K562 (cell line): ENCODE results near the gene FGF1. TPM values are rescaled to one million over a fixed set of nuclear protein-coding genes. Genes with fewer than 3 reads are reported as not detected.
A peak's percentile ranks its signal among the peaks of the same experiment; 100 is the strongest.

Experiments
- ATAC-seq: fragments of 200-7000 bp; cut with Tn5 transposase; 3 replicates; pipeline ENCODE4 v1.9.1; 2020; ENCODE audit warnings: moderate library complexity
- BruUV-seq: library from RNA; stranded (reverse); fragments of 400-500 nt; replicated peaks from 2 replicates; lab custom pipeline; 2021; lab: Mats Ljungman, UMichigan
- CTCF ChIA-PET: fragments of 300-600 bp; formaldehyde crosslinking; extraction: SDS; loops from one replicate; lab custom pipeline; 2021; ENCODE audit warnings: low intra/inter-chr PET ratio; lab: Yijun Ruan, JAX
- POLR2A ChIA-PET: fragments of 300-600, 350-650 bp; sonication (Branson Sonifier 250); formaldehyde crosslinking; extraction: SDS; loops from one replicate; lab custom pipeline; 2021; ENCODE audit warnings: antibody characterized with exemption, inconsistent platforms; lab: Yijun Ruan, JAX
- DNase-seq, 4 experiments: peaks; one replicate each; pipeline versions ENCODE4 v3.0.0 to v3.0.0-alpha.2; 2011 to 2018; ENCODE audit warnings: low spot score in 3 of 4, mixed read lengths in 3 of 4; ENCODE audit errors: extremely low read depth in 1 of 4
- FAIRE-seq: peaks from 2 replicates; lab custom pipeline; 2011; peaks lifted over from hg19 to GRCh38; lab: Jason Lieb, UNC
- H2AFZ ChIP-seq: 2 replicates; pipeline ENCODE4 v1.6.0; 2011; ENCODE audit warnings: low read depth, low read length, control low read depth, inconsistent platforms
- H3K27ac ChIP-seq: fragments of 200-600 bp; 3 replicates; pipeline ENCODE4 v1.8.0; 2011; ENCODE audit warnings: low read depth, mild to moderate bottlenecking, control low read depth, inconsistent platforms, low read length, moderate library complexity, mixed read lengths; ENCODE audit errors: extremely low read depth
- H3K27me3 ChIP-seq, 2 experiments: fragments of 300-600 bp in 1 of 2; 2 replicates in 1 of 2; 3 replicates in 1 of 2; pipeline versions ENCODE4 v1.6.0 to v1.8.0; 2011; ENCODE audit warnings: inconsistent platforms in 2 of 2, low read length in 2 of 2, mild to moderate bottlenecking in 1 of 2, mixed read lengths in 1 of 2, moderate library complexity in 1 of 2; ENCODE audit not compliant: control insufficient read depth in 2 of 2, insufficient read depth in 2 of 2
- H3K36me3 ChIP-seq: fragments of 300-600 bp; 3 replicates; pipeline ENCODE4 v1.8.0; 2011; ENCODE audit warnings: mild to moderate bottlenecking, low read length, inconsistent platforms; ENCODE audit not compliant: control insufficient read depth, insufficient read depth
- H3K4me1 ChIP-seq, 2 experiments: fragments of 200-600 bp in 1 of 2; replicated peaks in 1 of 2; 2 replicates in 1 of 2; 3 replicates in 1 of 2; pipeline versions ENCODE4 v1.5.1 to v1.8.0; 2011; ENCODE audit warnings: inconsistent platforms in 2 of 2, low read length in 2 of 2, mild to moderate bottlenecking in 1 of 2, mixed read lengths in 1 of 2, moderate library complexity in 1 of 2; ENCODE audit not compliant: control insufficient read depth in 2 of 2, insufficient read depth in 2 of 2
- H3K4me2 ChIP-seq: 2 replicates; pipeline ENCODE4 v1.6.1; 2011; ENCODE audit warnings: low read length, control low read depth, inconsistent platforms, mixed read lengths; ENCODE audit not compliant: insufficient read depth
- H3K4me3 ChIP-seq: fragments of 200-600 bp; sonication (generic), shearing (Covaris generic); 2 replicates; pipeline ENCODE4 v1.5.1; 2016; ENCODE audit warnings: control low read depth, inconsistent platforms
- H3K79me2 ChIP-seq: fragments of 200-600 bp; 3 replicates; pipeline ENCODE4 v1.8.0; 2011; ENCODE audit warnings: low read length, inconsistent platforms; ENCODE audit not compliant: control insufficient read depth, insufficient read depth
- H3K9ac ChIP-seq, 2 experiments: 2 replicates each; pipeline versions ENCODE4 v1.6.0 to v1.6.1; 2011; ENCODE audit warnings: low read depth in 2 of 2, low read length in 2 of 2, control low read depth in 1 of 2, inconsistent platforms in 1 of 2, mild to moderate bottlenecking in 1 of 2, mixed read lengths in 1 of 2; ENCODE audit not compliant: insufficient read depth in 1 of 2
- H3K9me1 ChIP-seq: one replicate; pipeline ENCODE4 v1.6.0; 2011; ENCODE audit warnings: inconsistent platforms, mild to moderate bottlenecking, low read length, moderate library complexity; ENCODE audit not compliant: control insufficient read depth, insufficient read depth
- H3K9me3 ChIP-seq: replicated peaks from 2 replicates; pipeline ENCODE4 v1.5.1; 2011; ENCODE audit warnings: low read depth, low read length, inconsistent platforms; ENCODE audit not compliant: control insufficient read depth, insufficient read depth
- H4K20me1 ChIP-seq: replicated peaks from 2 replicates; pipeline ENCODE4 v1.6.1; 2011; ENCODE audit warnings: low read length, inconsistent platforms, mixed read lengths; ENCODE audit not compliant: control insufficient read depth, insufficient read depth
- ATF3 ChIP-seq, 2 experiments: fragments of 450-650 bp in 1 of 2; sonication (generic) in 1 of 2; formaldehyde crosslinking in 1 of 2; IDR thresholded peaks in 1 of 2; conservative IDR thresholded peaks in 1 of 2; 2 replicates each; pipeline versions ENCODE4 v1.6.1 to v1.8.1; 2016 to 2023; ENCODE audit warnings: mild to moderate bottlenecking in 2 of 2, moderate library complexity in 2 of 2, inconsistent platforms in 1 of 2, missing genetic modification reagents in 1 of 2
- DEAF1 ChIP-seq: fragments of 450-650 bp; formaldehyde crosslinking; IDR thresholded peaks from 2 replicates; pipeline ENCODE4 v1.4.0; 2020; ENCODE audit warnings: mild to moderate bottlenecking, moderate library complexity
- E2F1 ChIP-seq: sonication (generic); formaldehyde crosslinking; IDR thresholded peaks from 2 replicates; pipeline ENCODE4 v1.8.1; 2023; ENCODE audit warnings: mild to moderate bottlenecking, missing genetic modification reagents, moderate library complexity
- EP300 ChIP-seq: IDR thresholded peaks from 2 replicates; pipeline ENCODE4 v1.6.1; 2012; ENCODE audit warnings: low read length, improper control_type of control experiment
- PBX2 ChIP-seq, 2 experiments: IDR thresholded peaks in 1 of 2; conservative IDR thresholded peaks in 1 of 2; 2 replicates each; pipeline ENCODE4 v1.6.1; 2016; ENCODE audit warnings: low read depth in 2 of 2, mild to moderate bottlenecking in 1 of 2, missing compliant biosample characterization in 1 of 2, missing genetic modification characterization in 1 of 2, moderate library complexity in 1 of 2
- SIN3A ChIP-seq, 2 experiments: fragments of 150-350 bp in 1 of 2; IDR thresholded peaks; 2 replicates each; pipeline ENCODE4 v1.6.1; 2011 to 2016; ENCODE audit warnings: borderline replicate concordance in 2 of 2, low read depth in 2 of 2, low read length in 2 of 2, mild to moderate bottlenecking in 2 of 2, moderate library complexity in 2 of 2; ENCODE audit not compliant: control insufficient read depth in 1 of 2
- SNIP1 ChIP-seq: fragments of 450-650 bp; IDR thresholded peaks from 2 replicates; pipeline ENCODE4 v1.7.1; 2017; ENCODE audit warnings: low read depth, mild to moderate bottlenecking
- TAL1 ChIP-seq: fragments of 450-650 bp; IDR thresholded peaks from 2 replicates; pipeline ENCODE4 v1.6.1; 2016; ENCODE audit warnings: mild to moderate bottlenecking
- XRCC5 ChIP-seq: fragments of 200-400 bp; formaldehyde crosslinking; IDR thresholded peaks from 2 replicates; pipeline ENCODE4 v1.6.1; 2017; ENCODE audit warnings: low read depth, mild to moderate bottlenecking, low read length
- ZBTB12 ChIP-seq: fragments of 250-450 bp; sonication (Bioruptor Pico); IDR thresholded peaks from 2 replicates; pipeline ENCODE4 v1.4.0; 2020
- ZBTB7A ChIP-seq: IDR thresholded peaks from 2 replicates; pipeline ENCODE4 v1.6.1; 2011; ENCODE audit warnings: low read depth, mild to moderate bottlenecking, low read length, moderate library complexity, borderline replicate concordance; ENCODE audit not compliant: control insufficient read depth
- WGBS: fragments of 100-300 bp; shearing (Covaris generic); methylation state at CpG from one replicate; pipeline ENCODE4 v1.1.6; 2016; ENCODE audit warnings: low coverage, mixed read lengths; ENCODE audit not compliant: insufficient coverage; ENCODE audit errors: missing lambda C conversion rate; 5-methylcytosine and 5-hydroxymethylcytosine counted together
- in situ Hi-C: fragments of 300-500 bp; cut with MboI; formaldehyde crosslinking; loops from 4 replicates; pipeline ENCODE4 v1.15.0; 2018; ENCODE audit warnings: inconsistent platforms, mixed read lengths
- intact Hi-C: fragments of 100-400 bp; cut with micrococcal nuclease; formaldehyde crosslinking; loops from 2 replicates; pipeline ENCODE4 v1.14.2; 2022
- polyA plus RNA-seq, 8 experiments: library from polyadenylated mRNA; depleted of rRNA in 4 of 8; stranded (reverse) in 5 of 8; unstranded in 3 of 8; fragments of >200 nt; fragmentation: Nextera tagmentation in 2 of 8; fragmentation: Illumina TruSeq in 1 of 8; extraction: Ambion mirVana in 2 of 8; extraction: Trizol in 1 of 8; gene quantifications; 2 replicates each; pipeline versions ENCODE4 v1.2.1 to v1.2.3, GENCODE V29; 2011 to 2014; ENCODE audit warnings: inconsistent platforms in 1 of 8, missing spikeins in 1 of 8
- total RNA-seq, 7 experiments: library from RNA; depleted of rRNA in 6 of 7; stranded (reverse); fragments of >200 nt in 6 of 7; fragmentation: Illumina TruSeq in 2 of 7; extraction: Trizol in 2 of 7; gene quantifications; 2 replicates each; pipeline versions ENCODE4 v1.2.1 to v1.2.3, GENCODE V29; 2011 to 2021; ENCODE audit warnings: low replicate concordance in 1 of 7

Gene FGF1
- total and polyA plus RNA-seq, 9 of the 15 experiments (the other 6 are each of a cell fraction or from before 2014, with no cell fraction given), result not detected

- H3K27ac ChIP-seq, result no peak overlapping the region
- peaks cover 2 to 14% of the 10 kb centered on the region in 2 experiments; a peak in 3 of 5 replicates for H3K27me3 ChIP-seq
- H3K4me3 ChIP-seq, result no peak overlapping the region
- no peaks in the 10 kb centered on the region for H3K9me1 ChIP-seq
- in situ Hi-C loops, result no loop called here
- no peaks in the 10 kb centered on the region for H3K9me3 ChIP-seq
- no TSS peak for BruUV-seq
- CTCF ChIA-PET, result interaction anchor here (1.0 to 1.6 kb wide), 2 partner anchors 394 to 402 kb away, joined by 3 to 8 read pairs; no protein-coding TSS in a partner anchor
- POLR2A ChIA-PET, result interaction anchor here (1.0 kb wide), 1 partner anchor 222 kb away, joined by 3 read pairs; no protein-coding TSS in a partner anchor
- no peak for DNase-seq
- no peaks in the 10 kb centered on the region for H4K20me1 ChIP-seq
- H3K79me2 ChIP-seq, result no peaks in the 10 kb centered on the region
- no peak for ATAC-seq
- no peak for FAIRE-seq
- intact Hi-C loops, result loop anchor here (10.0 kb wide), 2 partner anchors 101 to 191 kb away; no protein-coding TSS in a partner anchor
- WGBS, result 11% methylated on average over 3 of the region's 3 CpGs
- no peak overlapping the region for H3K9ac ChIP-seq
- peaks cover 0 to 6% of the 10 kb centered on the region in 2 experiments; a peak in 3 of 5 replicates for H3K4me1 ChIP-seq
- no peak overlapping the region for H3K4me2 ChIP-seq
- H3K36me3 ChIP-seq, result no peaks in the 10 kb centered on the region
- no peak overlapping the region for H2AFZ ChIP-seq
- TF ChIP-seq ATF3 (IDR thresholded peaks at IDR 0.05) (peak; percentile 9; the same call in 1 of the 2 replicates), ATF3 (CRISPR knock-in tag; conservative IDR thresholded peaks at IDR 0.05) (no peak), SNIP1 (no peak), ZBTB7A (no peak), PBX2 (CRISPR knock-in tag; IDR thresholded peaks at IDR 0.05; ENCODE audit: low read depth) (no peak), PBX2 (tag; conservative IDR thresholded peaks at IDR 0.05; ENCODE audit: low read depth) (0 out of 2 replicates have a peak, but pooled peaks have one; percentile 31), E2F1 (CRISPR knock-in tag) (no peak), DEAF1 (CRISPR knock-in tag) (no peak), TAL1 (no peak), XRCC5 (no peak), SIN3A (IDR thresholded peaks at IDR 0.05; ENCODE audit: borderline replicate concordance in 2 of 2, control insufficient read depth in 1 of 2, low read depth in 2 of 2, low read length in 2 of 2) (no peak), ZBTB12 (no peak), EP300 (peak; percentile 37; the same call in 1 of the 2 replicates)
Observed at GRCh38 chr5:142545650-142546322, 140.1 kb downstream of the FGF1 start.
